Adrenal gland (tissue), 12 donors: Measurements from ENCODE around the gene RAB3IL1. TPM values are rescaled to one million over a fixed set of nuclear protein-coding genes. Genes with fewer than 3 reads are reported as not detected.

Source experiments
- DNase-seq, 7 donors: peaks; one replicate each; pipeline ENCODE4 v3.0.0-alpha.2; 2019 to 2020
- H3K27ac ChIP-seq, 5 donors: fragments of 200-600 bp; sonication (generic) in 4 of 5; 1 replicate in 3 of 5; 2 replicates in 2 of 5; pipeline versions ENCODE4 v1.5.1 to v1.8.0; 2016 to 2020; ENCODE audit warnings: mild to moderate bottlenecking in 1 of 5
- H3K27me3 ChIP-seq: fragments of 200-600 bp; 2 replicates; pipeline ENCODE4 v1.8.0; 2021
- H3K36me3 ChIP-seq, 2 donors: fragments of 200-600 bp; replicated peaks in 1 of 2; 1 replicate in 1 of 2; 2 replicates in 1 of 2; pipeline versions ENCODE4 v1.5.1 to v1.8.0; 2018 to 2022
- H3K4me1 ChIP-seq, 2 donors: fragments of 200-600 bp; replicated peaks in 1 of 2; 1 replicate in 1 of 2; 2 replicates in 1 of 2; pipeline versions ENCODE4 v1.5.1 to v1.8.0; 2018 to 2021
- H3K4me3 ChIP-seq, 4 donors: fragments of 200-600 bp; sonication (generic) in 3 of 4; one replicate each; pipeline ENCODE4 v1.5.1; 2016 to 2018
- H3K9me3 ChIP-seq, 3 donors: fragments of 200-600 bp; sonication (generic) in 1 of 3; replicated peaks in 1 of 3; 1 replicate in 2 of 3; 2 replicates in 1 of 3; pipeline versions ENCODE4 v1.5.1 to v1.8.0; 2016 to 2021
- POLR2A ChIP-seq, 2 donors: fragments of 450-650 bp; IDR thresholded peaks; one replicate each; pipeline ENCODE4 v1.6.1; 2017; ENCODE audit warnings: antibody characterized with exemption in 2 of 2, mild to moderate bottlenecking in 2 of 2, moderate library complexity in 1 of 2
- WGBS, 4 donors: extraction: QIAGEN DNeasy Blood & Tissue Kit in 2 of 4; methylation state at CpG; one replicate each; pipeline versions ENCODE4 v1.1.5 to v1.1.7; 2013 to 2017; 5-methylcytosine and 5-hydroxymethylcytosine counted together
- intact Hi-C, 2 donors: fragments of 100-400 bp; cut with DNase I; formaldehyde crosslinking; loops; one replicate each; pipeline versions ENCODE4 v1.14.1 to v1.15.0; 2022 to 2023
- polyA plus RNA-seq, 3 donors: library from polyadenylated mRNA; stranded (reverse); fragments of 200-250 nt in 2 of 3; fragments of 350-450 nt in 1 of 3; fragmentation: Illumina TruSeq in 1 of 3; extraction: RNeasy Lipid Tissue Mini Kit (QIAGEN cat#74804) in 1 of 3; gene quantifications; one replicate each; pipeline ENCODE4 v1.2.3, GENCODE V29; 2013 to 2014
- total RNA-seq, 9 donors: library from RNA; depleted of rRNA in 4 of 9; stranded (reverse); fragments of >200 nt in 4 of 9; fragments of 120-200 nt in 1 of 9; fragmentation: NEBNext Ultra II Directional in 1 of 9; extraction: Animal tissue kit (Norgen Biotek cat#: 25700) in 1 of 9; gene quantifications; one replicate each; pipeline versions ENCODE4 v1.1.0 to v1.2.4, GENCODE V29; 2013 to 2023
- TF ChIP-seq, protein P1 (sequence below), 6 experiments: fragments of 450-650 bp in 4 of 6; fragments of 200-600 bp in 2 of 6; sonication (generic) in 1 of 6; IDR thresholded peaks; 1 replicate in 5 of 6; 2 replicates in 1 of 6; pipeline versions ENCODE4 v1.5.1 to v1.8.0; 2016 to 2021; ENCODE audit warnings: antibody characterized with exemption in 6 of 6, mild to moderate bottlenecking in 2 of 6, moderate library complexity in 1 of 6
- donor health status: healthy with polysubstance abuse.
- donor health status: Bipolar disorder and iron deficiency.
- donor health status: DM: yes; HTN: yes; CAD: no.
- donor health status: DM: no; HTN: no; CAD: no.
- donor health status: DM: no; HTN: no; CAD: no.
- donor health status: DM: yes; HTN: yes; CAD: no.

RAB3IL1 gene
- total and polyA plus RNA-seq, 12 donors, result 2.4 to 23.7 (median 17.5) TPM

DNA sequence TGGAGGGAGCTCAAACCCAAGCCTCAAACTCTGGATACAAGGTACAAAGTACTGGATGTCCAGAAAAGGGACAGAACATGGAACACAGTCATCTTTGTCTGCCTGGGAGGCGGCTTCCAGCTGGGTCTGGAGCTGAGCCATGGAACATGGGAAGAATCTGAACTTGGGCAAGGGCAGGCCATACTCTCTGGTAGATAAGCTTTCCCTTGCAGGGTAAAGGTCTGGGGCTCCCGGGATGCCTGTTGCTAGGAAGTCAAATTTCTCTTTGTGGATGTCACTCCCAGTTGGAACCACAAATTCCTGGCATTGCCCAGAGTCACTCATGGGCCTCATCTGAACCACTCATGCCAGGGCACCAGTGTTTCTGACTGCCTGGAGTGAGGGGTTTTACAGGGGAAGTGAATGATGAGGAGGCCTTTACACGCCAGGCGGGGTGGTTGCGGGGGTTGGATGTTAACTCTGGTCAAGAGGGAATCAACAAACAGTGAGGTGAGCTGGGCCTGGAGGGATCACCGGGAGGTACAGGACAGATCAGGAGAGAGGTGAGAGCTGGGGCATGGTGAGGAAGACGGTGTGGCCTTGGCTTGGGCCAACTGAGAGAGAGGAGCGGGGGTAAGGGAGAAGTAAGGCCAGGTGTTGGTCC lies 44.3 kb upstream of the RAB3IL1 start:
- TF ChIP-seq, protein P1, sequence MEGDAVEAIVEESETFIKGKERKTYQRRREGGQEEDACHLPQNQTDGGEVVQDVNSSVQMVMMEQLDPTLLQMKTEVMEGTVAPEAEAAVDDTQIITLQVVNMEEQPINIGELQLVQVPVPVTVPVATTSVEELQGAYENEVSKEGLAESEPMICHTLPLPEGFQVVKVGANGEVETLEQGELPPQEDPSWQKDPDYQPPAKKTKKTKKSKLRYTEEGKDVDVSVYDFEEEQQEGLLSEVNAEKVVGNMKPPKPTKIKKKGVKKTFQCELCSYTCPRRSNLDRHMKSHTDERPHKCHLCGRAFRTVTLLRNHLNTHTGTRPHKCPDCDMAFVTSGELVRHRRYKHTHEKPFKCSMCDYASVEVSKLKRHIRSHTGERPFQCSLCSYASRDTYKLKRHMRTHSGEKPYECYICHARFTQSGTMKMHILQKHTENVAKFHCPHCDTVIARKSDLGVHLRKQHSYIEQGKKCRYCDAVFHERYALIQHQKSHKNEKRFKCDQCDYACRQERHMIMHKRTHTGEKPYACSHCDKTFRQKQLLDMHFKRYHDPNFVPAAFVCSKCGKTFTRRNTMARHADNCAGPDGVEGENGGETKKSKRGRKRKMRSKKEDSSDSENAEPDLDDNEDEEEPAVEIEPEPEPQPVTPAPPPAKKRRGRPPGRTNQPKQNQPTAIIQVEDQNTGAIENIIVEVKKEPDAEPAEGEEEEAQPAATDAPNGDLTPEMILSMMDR (IDR thresholded peaks at IDR 0.05), result no peak
- no peak for TF ChIP-seq POLR2A (IDR thresholded peaks at IDR 0.05)
- WGBS, 4 donors, result 87 to 94% (median 90%) methylated on average over 8 of the region's 8 CpGs
- peaks cover 16 to 29% of the 10 kb centered on the region in 2 donors for H3K4me1 ChIP-seq
- no peak overlapping the region for H3K4me3 ChIP-seq
- peaks cover 0 to 31% of the 10 kb centered on the region in 2 donors for H3K36me3 ChIP-seq
- peak overlapping the region in 3 of 5 donors; percentile 28 to 98 (median 97) for H3K27ac ChIP-seq
- H3K9me3 ChIP-seq, result no peaks in the 10 kb centered on the region
- no peaks in the 10 kb centered on the region for H3K27me3 ChIP-seq
- intact Hi-C loops, result loop anchor here in 1 of 2 donors (5.0 kb wide), 1 partner anchor 116 kb away; no protein-coding TSS in a partner anchor
- peak; percentile 28 to 79 (median 73) for DNase-seq

DNA sequence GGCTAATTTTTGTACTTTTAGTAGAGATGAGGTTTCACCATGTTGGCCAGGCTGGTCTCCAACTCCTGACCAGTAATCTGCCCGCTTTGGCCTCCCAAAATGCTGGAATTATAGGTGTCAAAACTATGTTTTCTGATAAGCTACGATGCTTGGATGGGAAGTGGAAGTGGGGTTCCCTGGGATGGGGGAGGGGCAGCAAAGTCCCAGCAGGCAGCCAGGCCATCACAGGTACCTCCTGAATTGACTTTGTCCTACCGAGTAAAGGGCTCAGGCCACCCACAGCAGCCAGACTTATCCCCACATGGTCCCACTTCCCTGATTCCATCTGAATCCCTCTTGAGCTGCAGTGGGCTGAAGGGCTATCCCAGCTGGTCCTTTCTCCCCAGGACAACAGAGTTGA lies 43.2 kb upstream of the RAB3IL1 start:
- H3K9me3 ChIP-seq, result no peaks in the 10 kb centered on the region
- H3K4me1 ChIP-seq, result peaks cover 19 to 32% of the 10 kb centered on the region in 2 donors
- intact Hi-C loops, result loop anchor here in 1 of 2 donors (5.0 kb wide), 1 partner anchor 117 kb away; no protein-coding TSS in a partner anchor
- no peaks in the 10 kb centered on the region for H3K27me3 ChIP-seq
- H3K36me3 ChIP-seq, result peaks cover 0 to 24% of the 10 kb centered on the region in 2 donors
- WGBS, 4 donors, result 77 to 91% (median 86%) methylated on average over 3 of the region's 3 CpGs
- peak in 5 of 7 donors; percentile 9 to 51 (median 13) for DNase-seq
- H3K4me3 ChIP-seq, result no peak overlapping the region
- TF ChIP-seq, protein P1 (IDR thresholded peaks at IDR 0.05), result no peak
- TF ChIP-seq POLR2A (IDR thresholded peaks at IDR 0.05), result no peak
- peak overlapping the region in 1 of 5 donors; percentile 97 for H3K27ac ChIP-seq

DNA sequence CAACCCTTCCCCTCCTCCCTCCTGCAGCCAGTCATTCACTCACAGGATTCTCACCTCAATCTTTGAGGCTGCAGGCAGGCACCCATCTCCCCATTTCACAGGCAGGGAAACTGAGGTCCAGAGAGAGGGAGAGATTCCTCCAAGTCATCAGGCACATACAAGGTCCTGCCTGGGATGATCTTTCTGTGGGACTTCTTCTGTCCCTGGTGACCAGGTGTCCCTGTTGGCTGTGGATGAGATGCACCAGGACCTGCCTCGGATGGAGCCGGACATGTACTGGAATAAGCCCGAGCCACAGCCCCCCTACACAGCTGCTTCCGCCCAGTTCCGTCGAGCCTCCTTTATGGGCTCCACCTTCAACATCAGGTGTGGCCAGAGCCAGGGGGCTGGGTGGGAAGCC lies 42.3 kb upstream of the RAB3IL1 start:
- Histone ChIP-seq H3K4me1 (peaks cover 14 to 28% of the 10 kb centered on the region in 2 donors), H3K36me3 (peaks cover 0 to 15% of the 10 kb centered on the region in 2 donors), H3K27me3 (no peaks in the 10 kb centered on the region), H3K9me3 (no peaks in the 10 kb centered on the region), H3K27ac (no peak overlapping the region), H3K4me3 (no peak overlapping the region)
- 83 to 94% (median 90%) methylated on average over 3 to 6 of the region's 6 CpGs for WGBS, 4 donors
- intact Hi-C loops, result loop anchor here in 1 of 2 donors (5.0 to 10.0 kb wide), 2 partner anchors 118 to 175 kb away; no protein-coding TSS in a partner anchor
- DNase-seq, result peak in 4 of 7 donors; percentile 5 to 51 (median 16)
- no peak for TF ChIP-seq POLR2A (IDR thresholded peaks at IDR 0.05)
- TF ChIP-seq, protein P1 (IDR thresholded peaks at IDR 0.05), result no peak

DNA sequence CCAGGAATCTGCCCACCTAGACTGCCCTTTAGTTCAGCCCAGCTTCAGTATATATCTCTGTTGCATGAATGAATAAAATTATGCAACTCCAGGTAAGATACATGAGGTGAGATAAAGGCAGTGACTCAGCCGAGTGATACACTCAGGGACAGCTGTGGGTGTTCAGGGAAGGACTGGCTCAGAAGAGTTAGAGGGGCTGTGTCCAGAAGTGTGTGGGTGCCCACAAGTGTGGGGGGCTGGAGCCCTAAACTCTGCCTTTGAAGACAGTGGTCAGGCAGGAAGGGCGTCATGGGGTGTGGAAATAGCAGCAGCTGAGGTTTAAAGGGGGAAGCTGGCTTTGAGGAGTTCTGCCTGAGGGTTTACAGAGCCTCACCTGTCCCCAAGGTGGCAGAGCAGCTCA lies 41.7 kb upstream of the RAB3IL1 start:
- Histone ChIP-seq H3K9me3 (no peaks in the 10 kb centered on the region), H3K36me3 (peaks cover 0 to 10% of the 10 kb centered on the region in 2 donors), H3K27ac (no peak overlapping the region), H3K4me3 (no peak overlapping the region), H3K4me1 (peaks cover 10 to 22% of the 10 kb centered on the region in 2 donors), H3K27me3 (no peaks in the 10 kb centered on the region)
- intact Hi-C loops, result loop anchor here in 1 of 2 donors (10.0 kb wide), 1 partner anchor 174 kb away; no protein-coding TSS in a partner anchor
- no peak for TF ChIP-seq POLR2A (IDR thresholded peaks at IDR 0.05)
- TF ChIP-seq, protein P1 (IDR thresholded peaks at IDR 0.05), result no peak
- WGBS, 4 donors, result 23 to 46% (median 29%) methylated on average over 2 of the region's 2 CpGs
- DNase-seq, result peak in 3 of 7 donors; percentile 3 to 19 (median 7)
